Ascending aorta (tissue), 2 donors: Measurements from ENCODE around the gene PGLYRP2. TPM values are rescaled to one million over a fixed set of nuclear protein-coding genes. Genes with fewer than 3 reads are reported as not detected.
A peak's percentile ranks its signal among the peaks of the same experiment; 100 is the strongest.

Source experiments
- DNase-seq, 2 donors: peaks; one replicate each; pipeline ENCODE4 v3.0.0-alpha.2; 2019; ENCODE audit warnings: low spot score in 2 of 2
- H3K27ac ChIP-seq, 2 donors: fragments of 200-600 bp; sonication (generic); one replicate each; pipeline ENCODE4 v1.5.1; 2016 to 2017; ENCODE audit warnings: mild to moderate bottlenecking in 1 of 2
- H3K27me3 ChIP-seq: fragments of 200-600 bp; sonication (generic); one replicate; pipeline ENCODE4 v1.5.1; 2017
- H3K36me3 ChIP-seq, 2 donors: fragments of 200-600 bp; sonication (generic); one replicate each; pipeline ENCODE4 v1.5.1; 2016
- H3K4me1 ChIP-seq, 2 donors: fragments of 200-600 bp; sonication (generic); one replicate each; pipeline ENCODE4 v1.5.1; 2016 to 2017; ENCODE audit warnings: mild to moderate bottlenecking in 1 of 2
- H3K4me3 ChIP-seq, 2 donors: fragments of 200-600 bp; sonication (generic); one replicate each; pipeline ENCODE4 v1.5.1; 2016 to 2017; ENCODE audit warnings: mild to moderate bottlenecking in 1 of 2
- H3K9me3 ChIP-seq, 2 donors: fragments of 200-600 bp; sonication (generic); one replicate each; pipeline ENCODE4 v1.5.1; 2016
- intact Hi-C: fragments of 100-400 bp; cut with DNase I; formaldehyde crosslinking; loops from one replicate; pipeline ENCODE4 v1.15.1; 2023
- total RNA-seq: library from RNA; depleted of rRNA; stranded (reverse); fragments of >200 nt; gene quantifications from one replicate; pipeline ENCODE4 v1.1.0, GENCODE V29; 2016
- TF ChIP-seq, protein P1 (sequence below), 3 experiments: fragments of 200-600 bp in 2 of 3; fragments of 450-650 bp in 1 of 3; sonication (generic) in 2 of 3; IDR thresholded peaks; one replicate each; pipeline ENCODE4 v1.5.1; 2016 to 2019; ENCODE audit warnings: antibody characterized with exemption in 3 of 3, mild to moderate bottlenecking in 1 of 3, moderate library complexity in 1 of 3

PGLYRP2 gene
- total RNA-seq, 1 donor from 2014 or later, result not detected

DNA sequence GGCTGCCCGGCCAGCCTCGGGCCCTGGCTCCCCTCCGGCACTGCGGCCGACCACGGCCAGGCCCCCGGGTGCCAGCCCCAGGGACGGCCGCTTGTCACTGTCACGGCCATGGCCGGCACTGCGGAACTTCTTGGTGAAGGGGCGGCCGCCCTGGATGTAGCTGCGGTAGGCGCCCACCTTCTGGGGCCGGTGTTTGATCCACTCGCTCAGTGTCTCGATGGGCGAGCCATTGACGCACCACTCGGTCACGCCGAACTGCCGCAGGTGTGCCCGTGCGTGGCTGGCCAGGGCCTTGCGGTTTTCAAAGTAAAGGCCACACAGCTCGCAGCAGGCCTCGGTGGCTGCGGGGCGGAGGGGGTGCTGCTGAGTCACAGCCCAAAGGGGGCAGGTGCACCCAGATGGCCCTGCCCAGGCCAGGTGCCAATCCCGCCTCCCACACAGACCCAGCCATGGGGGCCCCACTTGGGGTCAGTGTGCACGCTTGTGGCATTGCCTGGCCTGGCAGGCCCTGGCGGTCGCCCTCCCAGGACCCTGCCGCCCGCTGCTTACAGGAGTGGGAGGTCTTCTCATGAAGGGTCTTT is 54.5 kb downstream of the PGLYRP2 start:
- Histone ChIP-seq H3K27me3 (no peaks in the 10 kb centered on the region), H3K4me1 (peaks cover 0 to 7% of the 10 kb centered on the region in 2 donors), H3K36me3 (peaks cover 61 to 69% of the 10 kb centered on the region in 2 donors), H3K4me3 (no peak overlapping the region), H3K9me3 (no peaks in the 10 kb centered on the region), H3K27ac (no peak overlapping the region)
- DNase-seq, result no peak
- intact Hi-C loops, result no loop called here
- TF ChIP-seq, protein P1, sequence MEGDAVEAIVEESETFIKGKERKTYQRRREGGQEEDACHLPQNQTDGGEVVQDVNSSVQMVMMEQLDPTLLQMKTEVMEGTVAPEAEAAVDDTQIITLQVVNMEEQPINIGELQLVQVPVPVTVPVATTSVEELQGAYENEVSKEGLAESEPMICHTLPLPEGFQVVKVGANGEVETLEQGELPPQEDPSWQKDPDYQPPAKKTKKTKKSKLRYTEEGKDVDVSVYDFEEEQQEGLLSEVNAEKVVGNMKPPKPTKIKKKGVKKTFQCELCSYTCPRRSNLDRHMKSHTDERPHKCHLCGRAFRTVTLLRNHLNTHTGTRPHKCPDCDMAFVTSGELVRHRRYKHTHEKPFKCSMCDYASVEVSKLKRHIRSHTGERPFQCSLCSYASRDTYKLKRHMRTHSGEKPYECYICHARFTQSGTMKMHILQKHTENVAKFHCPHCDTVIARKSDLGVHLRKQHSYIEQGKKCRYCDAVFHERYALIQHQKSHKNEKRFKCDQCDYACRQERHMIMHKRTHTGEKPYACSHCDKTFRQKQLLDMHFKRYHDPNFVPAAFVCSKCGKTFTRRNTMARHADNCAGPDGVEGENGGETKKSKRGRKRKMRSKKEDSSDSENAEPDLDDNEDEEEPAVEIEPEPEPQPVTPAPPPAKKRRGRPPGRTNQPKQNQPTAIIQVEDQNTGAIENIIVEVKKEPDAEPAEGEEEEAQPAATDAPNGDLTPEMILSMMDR (IDR thresholded peaks at IDR 0.05), result no peak

DNA sequence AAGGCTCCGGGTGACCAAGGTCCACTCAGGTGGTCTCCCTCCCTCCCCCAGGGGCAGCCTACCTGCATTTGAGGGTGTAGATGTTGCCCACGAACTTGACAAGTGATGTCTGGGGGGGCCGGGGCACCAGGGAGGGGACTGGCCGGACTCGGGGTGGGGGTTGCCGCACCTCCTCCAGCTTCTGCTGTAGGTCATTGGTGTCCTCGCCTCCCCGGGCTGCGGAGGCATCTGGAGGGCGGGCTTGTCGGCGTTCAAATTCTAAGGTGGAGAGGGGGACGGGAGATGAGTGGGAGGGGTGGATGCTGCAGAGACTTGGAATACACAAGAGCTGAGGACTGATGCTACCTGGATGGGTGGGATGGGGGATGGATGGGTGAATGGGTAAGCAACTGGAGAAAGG is 55.2 kb downstream of the PGLYRP2 start:
- no peak overlapping the region for H3K4me3 ChIP-seq
- H3K4me1 ChIP-seq, result peaks cover 0 to 13% of the 10 kb centered on the region in 2 donors
- TF ChIP-seq, protein P1 (IDR thresholded peaks at IDR 0.05), result no peak
- H3K9me3 ChIP-seq, result no peaks in the 10 kb centered on the region
- peaks cover 54 to 65% of the 10 kb centered on the region in 2 donors for H3K36me3 ChIP-seq
- H3K27ac ChIP-seq, result no peak overlapping the region
- H3K27me3 ChIP-seq, result no peaks in the 10 kb centered on the region
- no peak for DNase-seq
- intact Hi-C loops, result no loop called here

- Histone ChIP-seq H3K36me3 (peaks cover 54 to 57% of the 10 kb centered on the region in 2 donors), H3K27ac (no peak overlapping the region)
- intact Hi-C loops, result no loop called here
Observed at GRCh38 chr19:15423130-15423529, 56.2 kb downstream of the PGLYRP2 start.

GRCh38 chr19:15422296-15423075 is 56.8 kb downstream of the PGLYRP2 start:
- intact Hi-C loops, result no loop called here
- peaks cover 50% of the 10 kb centered on the region in 2 donors for H3K36me3 ChIP-seq

More at GRCh38 chr19:15423130-15423529, 56.2 kb downstream of the PGLYRP2 start:
- H3K9me3 ChIP-seq, result no peaks in the 10 kb centered on the region
- no peak overlapping the region for H3K4me3 ChIP-seq
- TF ChIP-seq, protein P1 (IDR thresholded peaks at IDR 0.05), result no peak
- peaks cover 0 to 13% of the 10 kb centered on the region in 2 donors for H3K4me1 ChIP-seq
- H3K27me3 ChIP-seq, result no peaks in the 10 kb centered on the region
- no peak for DNase-seq

DNA sequence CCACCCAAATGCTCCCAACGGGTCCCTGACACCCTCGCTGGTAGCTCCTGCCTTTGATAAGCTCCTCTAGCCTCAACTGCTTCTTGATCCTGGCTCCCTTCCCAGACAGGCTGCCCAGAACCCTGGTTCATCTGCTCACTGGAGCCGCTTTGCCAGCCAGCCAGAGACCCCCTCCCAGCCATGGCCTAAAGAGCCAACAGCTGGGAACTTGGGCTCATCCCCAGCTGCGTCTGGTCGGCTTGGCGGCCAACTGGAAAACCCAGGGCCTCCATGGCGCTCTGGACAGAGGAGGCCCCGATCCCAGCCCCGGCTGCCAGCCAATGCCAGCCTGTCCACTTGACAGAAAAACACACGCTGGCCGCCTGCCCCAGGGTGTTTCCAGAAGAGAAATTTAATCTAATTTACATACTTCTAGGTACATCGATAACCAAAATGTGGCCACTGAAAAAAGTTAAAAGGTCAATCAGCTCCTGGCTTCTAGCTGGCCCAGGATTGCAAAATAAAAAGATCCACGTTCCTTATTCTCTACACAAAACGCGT is 57.5 kb downstream of the PGLYRP2 start:
- intact Hi-C loops, result no loop called here
- H3K9me3 ChIP-seq, result no peaks in the 10 kb centered on the region
- DNase-seq, result no peak
- peaks cover 5 to 21% of the 10 kb centered on the region in 2 donors for H3K4me1 ChIP-seq
- H3K27ac ChIP-seq, result peak overlapping the region; percentile 64 to 73
- peaks cover 43 to 44% of the 10 kb centered on the region in 2 donors for H3K36me3 ChIP-seq
- H3K27me3 ChIP-seq, result no peaks in the 10 kb centered on the region
- no peak overlapping the region for H3K4me3 ChIP-seq
- TF ChIP-seq, protein P1 (IDR thresholded peaks at IDR 0.05), result no peak

More at GRCh38 chr19:15422296-15423075, 56.8 kb downstream of the PGLYRP2 start:
- no peak for DNase-seq
- Histone ChIP-seq H3K27ac (peak overlapping the region; percentile 64 to 73), H3K4me3 (no peak overlapping the region), H3K27me3 (no peaks in the 10 kb centered on the region), H3K4me1 (peaks cover 0 to 14% of the 10 kb centered on the region in 2 donors), H3K9me3 (no peaks in the 10 kb centered on the region)
- TF ChIP-seq, protein P1 (IDR thresholded peaks at IDR 0.05), result no peak
